K562 (cell line): Measurements from ENCODE around the gene DDX54. TPM values are rescaled to one million over a fixed set of nuclear protein-coding genes. Genes with fewer than 3 reads are reported as not detected.

ENCODE experiments used
- ATAC-seq: fragments of 200-7000 bp; cut with Tn5 transposase; 3 replicates; pipeline ENCODE4 v1.9.1; 2020; ENCODE audit warnings: moderate library complexity
- BruUV-seq: library from RNA; stranded (reverse); fragments of 400-500 nt; replicated peaks from 2 replicates; lab custom pipeline; 2021; lab: Mats Ljungman, UMichigan
- CTCF ChIA-PET: fragments of 300-600 bp; formaldehyde crosslinking; extraction: SDS; loops from one replicate; lab custom pipeline; 2021; ENCODE audit warnings: low intra/inter-chr PET ratio; lab: Yijun Ruan, JAX
- POLR2A ChIA-PET: fragments of 300-600, 350-650 bp; sonication (Branson Sonifier 250); formaldehyde crosslinking; extraction: SDS; loops from one replicate; lab custom pipeline; 2021; ENCODE audit warnings: antibody characterized with exemption, inconsistent platforms; lab: Yijun Ruan, JAX
- DNase-seq, 4 experiments: peaks; one replicate each; pipeline versions ENCODE4 v3.0.0 to v3.0.0-alpha.2; 2011 to 2018; ENCODE audit warnings: low spot score in 3 of 4, mixed read lengths in 3 of 4; ENCODE audit errors: extremely low read depth in 1 of 4
- FAIRE-seq: peaks from 2 replicates; lab custom pipeline; 2011; peaks lifted over from hg19 to GRCh38; lab: Jason Lieb, UNC
- H2AFZ ChIP-seq: 2 replicates; pipeline ENCODE4 v1.6.0; 2011; ENCODE audit warnings: low read depth, low read length, control low read depth, inconsistent platforms
- H3K27ac ChIP-seq: fragments of 200-600 bp; 3 replicates; pipeline ENCODE4 v1.8.0; 2011; ENCODE audit warnings: low read depth, mild to moderate bottlenecking, control low read depth, inconsistent platforms, low read length, moderate library complexity, mixed read lengths; ENCODE audit errors: extremely low read depth
- H3K27me3 ChIP-seq, 2 experiments: fragments of 300-600 bp in 1 of 2; 2 replicates in 1 of 2; 3 replicates in 1 of 2; pipeline versions ENCODE4 v1.6.0 to v1.8.0; 2011; ENCODE audit warnings: inconsistent platforms in 2 of 2, low read length in 2 of 2, mild to moderate bottlenecking in 1 of 2, mixed read lengths in 1 of 2, moderate library complexity in 1 of 2; ENCODE audit not compliant: control insufficient read depth in 2 of 2, insufficient read depth in 2 of 2
- H3K36me3 ChIP-seq: fragments of 300-600 bp; 3 replicates; pipeline ENCODE4 v1.8.0; 2011; ENCODE audit warnings: mild to moderate bottlenecking, low read length, inconsistent platforms; ENCODE audit not compliant: control insufficient read depth, insufficient read depth
- H3K4me1 ChIP-seq, 2 experiments: fragments of 200-600 bp in 1 of 2; replicated peaks in 1 of 2; 2 replicates in 1 of 2; 3 replicates in 1 of 2; pipeline versions ENCODE4 v1.5.1 to v1.8.0; 2011; ENCODE audit warnings: inconsistent platforms in 2 of 2, low read length in 2 of 2, mild to moderate bottlenecking in 1 of 2, mixed read lengths in 1 of 2, moderate library complexity in 1 of 2; ENCODE audit not compliant: control insufficient read depth in 2 of 2, insufficient read depth in 2 of 2
- H3K4me2 ChIP-seq: 2 replicates; pipeline ENCODE4 v1.6.1; 2011; ENCODE audit warnings: low read length, control low read depth, inconsistent platforms, mixed read lengths; ENCODE audit not compliant: insufficient read depth
- H3K4me3 ChIP-seq: fragments of 200-600 bp; sonication (generic), shearing (Covaris generic); 2 replicates; pipeline ENCODE4 v1.5.1; 2016; ENCODE audit warnings: control low read depth, inconsistent platforms
- H3K79me2 ChIP-seq: fragments of 200-600 bp; 3 replicates; pipeline ENCODE4 v1.8.0; 2011; ENCODE audit warnings: low read length, inconsistent platforms; ENCODE audit not compliant: control insufficient read depth, insufficient read depth
- H3K9ac ChIP-seq, 2 experiments: 2 replicates each; pipeline versions ENCODE4 v1.6.0 to v1.6.1; 2011; ENCODE audit warnings: low read depth in 2 of 2, low read length in 2 of 2, control low read depth in 1 of 2, inconsistent platforms in 1 of 2, mild to moderate bottlenecking in 1 of 2, mixed read lengths in 1 of 2; ENCODE audit not compliant: insufficient read depth in 1 of 2
- H3K9me1 ChIP-seq: one replicate; pipeline ENCODE4 v1.6.0; 2011; ENCODE audit warnings: inconsistent platforms, mild to moderate bottlenecking, low read length, moderate library complexity; ENCODE audit not compliant: control insufficient read depth, insufficient read depth
- H3K9me3 ChIP-seq: replicated peaks from 2 replicates; pipeline ENCODE4 v1.5.1; 2011; ENCODE audit warnings: low read depth, low read length, inconsistent platforms; ENCODE audit not compliant: control insufficient read depth, insufficient read depth
- H4K20me1 ChIP-seq: replicated peaks from 2 replicates; pipeline ENCODE4 v1.6.1; 2011; ENCODE audit warnings: low read length, inconsistent platforms, mixed read lengths; ENCODE audit not compliant: control insufficient read depth, insufficient read depth
- MYBL2 ChIP-seq, 2 experiments: fragments of 450-650 bp in 1 of 2; sonication (generic) in 1 of 2; formaldehyde crosslinking in 1 of 2; IDR thresholded peaks; 2 replicates each; pipeline versions ENCODE4 v1.6.1 to v1.8.1; 2017 to 2022; ENCODE audit warnings: borderline replicate concordance in 1 of 2, inconsistent platforms in 1 of 2, low read depth in 1 of 2, mild to moderate bottlenecking in 1 of 2, missing genetic modification reagents in 1 of 2, moderate library complexity in 1 of 2
- POLR2G ChIP-seq: fragments of 200-400 bp; formaldehyde crosslinking; IDR thresholded peaks from 2 replicates; pipeline ENCODE4 v1.6.1; 2017; ENCODE audit warnings: low read depth, mild to moderate bottlenecking, antibody characterized with exemption, low read length, moderate library complexity
- RB1 ChIP-seq: fragments of 450-650 bp; IDR thresholded peaks from 2 replicates; pipeline ENCODE4 v1.6.1; 2017; ENCODE audit warnings: low read depth, mild to moderate bottlenecking
- RBFOX2 ChIP-seq: fragments of 200-400 bp; formaldehyde crosslinking; IDR thresholded peaks from 2 replicates; pipeline ENCODE4 v1.6.1; 2017; ENCODE audit warnings: low read depth, mild to moderate bottlenecking, low read length, moderate library complexity
- USF1 ChIP-seq: sonication (generic); formaldehyde crosslinking; IDR thresholded peaks from 2 replicates; pipeline ENCODE4 v1.9.0; 2022; ENCODE audit warnings: mild to moderate bottlenecking, missing genetic modification reagents
- ZNF407 ChIP-seq: fragments of 450-650 bp; IDR thresholded peaks from 2 replicates; pipeline ENCODE4 v1.6.1; 2016; ENCODE audit warnings: low read depth
- WGBS: fragments of 100-300 bp; shearing (Covaris generic); methylation state at CpG from one replicate; pipeline ENCODE4 v1.1.6; 2016; ENCODE audit warnings: low coverage, mixed read lengths; ENCODE audit not compliant: insufficient coverage; ENCODE audit errors: missing lambda C conversion rate; 5-methylcytosine and 5-hydroxymethylcytosine counted together
- in situ Hi-C: fragments of 300-500 bp; cut with MboI; formaldehyde crosslinking; loops from 4 replicates; pipeline ENCODE4 v1.15.0; 2018; ENCODE audit warnings: inconsistent platforms, mixed read lengths
- intact Hi-C: fragments of 100-400 bp; cut with micrococcal nuclease; formaldehyde crosslinking; loops from 2 replicates; pipeline ENCODE4 v1.14.2; 2022
- polyA plus RNA-seq, 8 experiments: library from polyadenylated mRNA; depleted of rRNA in 4 of 8; stranded (reverse) in 5 of 8; unstranded in 3 of 8; fragments of >200 nt; fragmentation: Nextera tagmentation in 2 of 8; fragmentation: Illumina TruSeq in 1 of 8; extraction: Ambion mirVana in 2 of 8; extraction: Trizol in 1 of 8; gene quantifications; 2 replicates each; pipeline versions ENCODE4 v1.2.1 to v1.2.3, GENCODE V29; 2011 to 2014; ENCODE audit warnings: inconsistent platforms in 1 of 8, missing spikeins in 1 of 8
- total RNA-seq, 7 experiments: library from RNA; depleted of rRNA in 6 of 7; stranded (reverse); fragments of >200 nt in 6 of 7; fragmentation: Illumina TruSeq in 2 of 7; extraction: Trizol in 2 of 7; gene quantifications; 2 replicates each; pipeline versions ENCODE4 v1.2.1 to v1.2.3, GENCODE V29; 2011 to 2021; ENCODE audit warnings: low replicate concordance in 1 of 7

The DDX54 gene
- total and polyA plus RNA-seq, 9 of the 15 experiments (the other 6 are each of a cell fraction or from before 2014, with no cell fraction given): 1.4 to 135 (median 51.4) TPM

- in situ Hi-C loops (no loop called here), intact Hi-C loops (no loop called here)
- no peak for TF ChIP-seq MYBL2 (IDR thresholded peaks at IDR 0.05; ENCODE audit: low read depth)
- TF ChIP-seq MYBL2 (CRISPR knock-in tag; IDR thresholded peaks at IDR 0.05; ENCODE audit: borderline replicate concordance): no peak
- peak; percentile 42; the same call in 1 of the 2 replicates for TF ChIP-seq POLR2G
- TF ChIP-seq USF1: no peak
- no peak for TF ChIP-seq ZNF407
- no peak for TF ChIP-seq RB1
- TF ChIP-seq RBFOX2: peak; percentile 35; the same call in 1 of the 2 replicates
- no peak overlapping the region for H2AFZ ChIP-seq
- no peaks in the 10 kb centered on the region for H3K79me2 ChIP-seq
- no peaks in the 10 kb centered on the region for H3K9me3 ChIP-seq
- no peaks in the 10 kb centered on the region for H3K27me3 ChIP-seq
- H3K4me2 ChIP-seq: no peak overlapping the region
- peaks cover 9 to 40% of the 10 kb centered on the region in 2 experiments for H3K4me1 ChIP-seq
- BruUV-seq: no TSS peak
- no peak overlapping the region for H3K27ac ChIP-seq
- H4K20me1 ChIP-seq: peaks cover 27% of the 10 kb centered on the region
- DNase-seq: no peak
- ChIA-PET POLR2A (interaction anchor here (0.6 kb wide), 1 partner anchor 11 kb away, joined by 3 read pairs; no protein-coding TSS in a partner anchor), CTCF (no interaction called here)
- 96% methylated on average over 9 of the region's 12 CpGs for WGBS
- ATAC-seq: no peak
- H3K9ac ChIP-seq: no peak overlapping the region; a peak in 1 of 4 replicates
- H3K36me3 ChIP-seq: peaks cover 93% of the 10 kb centered on the region
- peaks cover 4% of the 10 kb centered on the region for H3K9me1 ChIP-seq
- no peak for FAIRE-seq
- no peak overlapping the region for H3K4me3 ChIP-seq
Observed at GRCh38 chr12:113163030-113163360, 22.3 kb downstream of the DDX54 start.
